Mesodermal cell (in vitro differentiated cells): ENCODE measurements around the gene UGT2A1. TPM values are rescaled to one million over a fixed set of nuclear protein-coding genes. Genes with fewer than 3 reads are reported as not detected.
"Not testable (repeated sequence)": the region's sequence is repeated elsewhere in the genome, so short reads cannot be mapped to it uniquely, and the experiment has no call there.

ENCODE experiments used
- H3K27ac ChIP-seq: 2 replicates; pipeline ENCODE4 v1.7.0; 2013; ENCODE audit warnings: mild to moderate bottlenecking, low read depth, low read length, moderate library complexity; ENCODE audit not compliant: severe bottlenecking
- H3K36me3 ChIP-seq: 2 replicates; pipeline ENCODE4 v1.7.1; 2013; ENCODE audit warnings: mild to moderate bottlenecking, low read length, moderate library complexity; ENCODE audit not compliant: control insufficient read depth, insufficient read depth
- H3K4me1 ChIP-seq: one replicate; pipeline ENCODE4 v1.7.1; 2013; ENCODE audit warnings: mild to moderate bottlenecking, low read length; ENCODE audit not compliant: insufficient read depth, control insufficient read depth, poor library complexity, severe bottlenecking
- H3K4me3 ChIP-seq: 2 replicates; pipeline ENCODE4 v1.7.0; 2013; ENCODE audit warnings: low read length, control low read depth, mild to moderate bottlenecking; ENCODE audit not compliant: insufficient read depth, poor library complexity, severe bottlenecking; ENCODE audit errors: extremely low read depth
- H3K9me3 ChIP-seq: 2 replicates; pipeline ENCODE4 v1.7.1; 2013; ENCODE audit warnings: mild to moderate bottlenecking, low read length, moderate library complexity; ENCODE audit not compliant: control insufficient read depth
- WGBS, 2 experiments: methylation state at CpG; one replicate each; pipeline ENCODE4 v1.1.5; 2013; ENCODE audit warnings: missing lambda C conversion rate in 2 of 2; ENCODE audit not compliant: insufficient coverage in 2 of 2; 5-methylcytosine and 5-hydroxymethylcytosine counted together
- polyA plus RNA-seq, 2 experiments: library from polyadenylated mRNA; stranded (reverse); fragments of 50-300 nt; gene quantifications; one replicate each; pipeline ENCODE4 v1.2.3, GENCODE V29; 2013

The UGT2A1 gene
- not detected for polyA plus RNA-seq (2013, experiment 1 of 2)
- not detected for polyA plus RNA-seq (2013, experiment 2 of 2)

DNA sequence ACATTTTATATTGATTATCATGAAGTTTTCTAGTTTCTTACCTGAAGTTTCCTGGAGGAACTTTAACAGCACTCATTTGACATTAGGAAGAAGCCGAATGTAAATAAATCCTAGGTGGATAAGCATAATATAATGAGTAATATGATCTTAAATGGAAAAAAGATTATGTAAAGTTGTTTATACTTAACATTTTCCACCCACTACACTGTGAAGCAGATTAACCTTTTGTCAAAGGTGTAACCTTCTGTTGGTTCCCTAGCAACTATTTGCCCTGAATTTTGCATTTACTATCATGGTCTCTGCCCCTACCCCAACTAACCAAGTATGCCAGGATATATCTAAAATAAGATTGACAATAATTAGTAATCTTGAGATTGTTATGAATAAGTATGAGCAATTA, at the start of gene UGT2A1:
UGT2A1 (minus strand) TSS at position 101 of the 400 bp plus-strand sequence. CDS start 5,603 bp downstream, outside the sequence.
- no peak within 1 kb of the TSS for H3K27ac ChIP-seq
- WGBS, 2 experiments: no CpG with 5 or more reads among the region's 1 CpG
- peaks cover 5% of the 10 kb centered on the region for H3K4me1 ChIP-seq
- H3K36me3 ChIP-seq: no peaks in the 10 kb centered on the region
- no peak within 1 kb of the TSS for H3K4me3 ChIP-seq
- H3K9me3 ChIP-seq: no peaks in the 10 kb centered on the region

- Histone ChIP-seq H3K4me1 (no peaks in the 10 kb centered on the region), H3K9me3 (no peaks in the 10 kb centered on the region), H3K27ac (no peak overlapping the region), H3K4me3 (no peak overlapping the region), H3K36me3 (no peaks in the 10 kb centered on the region)
- WGBS, 2 experiments: 76 to 96% methylated on average over 3 of the region's 3 CpGs
Measured at GRCh38 chr4:69702201-69702600, 49.2 kb upstream of the UGT2A1 start.

DNA sequence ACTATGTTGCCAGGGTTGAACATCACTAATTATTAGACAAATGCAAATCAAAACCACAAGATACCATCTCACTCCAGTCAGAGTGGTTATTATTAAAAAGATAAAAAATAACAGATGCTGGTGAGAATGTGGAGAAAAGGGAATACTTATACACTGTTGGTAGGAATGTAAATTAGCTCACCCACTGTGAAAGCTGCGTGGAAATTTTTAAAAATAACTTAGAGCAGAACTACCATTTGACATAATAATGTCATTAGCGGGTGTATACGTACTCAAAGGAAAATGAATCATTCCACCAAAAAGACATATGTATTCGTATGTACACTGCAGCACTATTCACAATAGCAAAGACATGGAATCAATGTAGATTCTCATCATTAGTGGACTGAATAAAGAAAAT, 48.6 kb upstream of the UGT2A1 start:
- no peaks in the 10 kb centered on the region for H3K9me3 ChIP-seq
- H3K4me3 ChIP-seq: no peak overlapping the region
- H3K36me3 ChIP-seq: no peaks in the 10 kb centered on the region
- H3K27ac ChIP-seq: no peak overlapping the region
- no CpG with 5 or more reads among the region's 4 CpGs for WGBS, 2 experiments
- no peaks in the 10 kb centered on the region for H3K4me1 ChIP-seq

GRCh38 chr4:69697536-69698242, 44.6 kb upstream of the UGT2A1 start:
- Histone ChIP-seq H3K4me3 (no peak overlapping the region), H3K27ac (no peak overlapping the region), H3K36me3 (no peaks in the 10 kb centered on the region), H3K9me3 (no peaks in the 10 kb centered on the region), H3K4me1 (no peaks in the 10 kb centered on the region)
- WGBS, 2 experiments: no CpG with 5 or more reads among the region's 1 CpG

DNA sequence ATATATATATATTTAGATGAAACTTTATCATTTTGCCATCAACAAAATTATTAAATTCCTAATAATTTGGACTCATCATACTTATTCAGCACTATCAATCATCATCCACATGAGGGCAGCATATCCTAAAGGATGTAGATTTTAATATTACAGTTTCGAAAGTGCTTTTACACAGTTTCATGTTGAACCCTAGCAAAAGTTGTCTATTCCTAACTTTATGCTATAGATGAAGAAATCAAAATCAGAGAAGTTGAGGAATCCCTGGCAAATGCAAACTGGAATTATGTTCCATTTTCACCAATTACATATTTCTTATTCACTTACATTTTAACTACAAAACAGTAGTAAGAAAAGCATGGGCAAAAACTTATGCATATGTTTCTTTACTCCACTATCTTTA, 36.6 kb upstream of the UGT2A1 start:
- Histone ChIP-seq H3K9me3 (no peaks in the 10 kb centered on the region), H3K4me1 (no peaks in the 10 kb centered on the region), H3K36me3 (no peaks in the 10 kb centered on the region), H3K27ac (no peak overlapping the region), H3K4me3 (no peak overlapping the region)
- no CpG with 5 or more reads among the region's 1 CpG for WGBS, 2 experiments

GRCh38 chr4:69684804-69685203, 31.8 kb upstream of the UGT2A1 start:
- H3K4me3 ChIP-seq: no peak overlapping the region
- no peak overlapping the region for H3K27ac ChIP-seq
- H3K9me3 ChIP-seq: no peaks in the 10 kb centered on the region
- H3K36me3 ChIP-seq: no peaks in the 10 kb centered on the region
- H3K4me1 ChIP-seq: no peaks in the 10 kb centered on the region
- WGBS, 2 experiments: 42% methylated on average over 2 of the region's 4 CpGs; no CpG with 5 or more reads in 1 of the 2 experiments

DNA sequence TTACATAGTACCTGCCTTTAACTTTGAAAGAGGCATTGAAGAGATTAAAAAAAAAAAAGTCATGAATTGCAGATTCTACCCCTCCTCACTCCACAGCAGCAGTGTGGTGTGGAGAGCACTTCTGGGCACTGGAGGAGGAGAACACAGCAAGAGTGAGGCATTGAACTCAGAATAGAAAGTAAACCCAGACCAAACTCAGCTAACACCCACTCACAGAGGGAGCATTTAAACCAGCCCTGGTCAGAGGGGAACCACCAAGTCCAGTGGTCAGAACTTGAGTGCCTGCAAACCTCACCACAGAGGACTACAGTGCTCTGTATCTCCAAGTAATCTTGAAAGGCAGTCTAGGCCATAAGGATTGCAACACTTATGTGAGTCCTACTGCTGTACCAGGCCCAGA, 15.6 kb upstream of the UGT2A1 start:
- Histone ChIP-seq H3K36me3 (no peaks in the 10 kb centered on the region), H3K4me1 (no peaks in the 10 kb centered on the region), H3K27ac (no peak overlapping the region), H3K4me3 (no peak overlapping the region), H3K9me3 (no peaks in the 10 kb centered on the region)

- 50 to 57% methylated on average over 5 to 9 of the region's 22 CpGs for WGBS, 2 experiments
Measured at GRCh38 chr4:69664009-69664408, 11.0 kb upstream of the UGT2A1 start.

GRCh38 chr4:69661130-69661803, 8.2 kb upstream of the UGT2A1 start:
- not testable (repeated sequence) for H3K4me3 ChIP-seq, H3K4me1 ChIP-seq, H3K9me3 ChIP-seq, H3K27ac ChIP-seq, H3K36me3 ChIP-seq
- WGBS, 2 experiments: 72 to 100% methylated on average over 1 to 3 of the region's 4 CpGs

More at GRCh38 chr4:69664009-69664408, 11.0 kb upstream of the UGT2A1 start:
- H3K9me3 ChIP-seq, H3K4me1 ChIP-seq, H3K36me3 ChIP-seq, H3K27ac ChIP-seq, H3K4me3 ChIP-seq: not testable (repeated sequence)

DNA sequence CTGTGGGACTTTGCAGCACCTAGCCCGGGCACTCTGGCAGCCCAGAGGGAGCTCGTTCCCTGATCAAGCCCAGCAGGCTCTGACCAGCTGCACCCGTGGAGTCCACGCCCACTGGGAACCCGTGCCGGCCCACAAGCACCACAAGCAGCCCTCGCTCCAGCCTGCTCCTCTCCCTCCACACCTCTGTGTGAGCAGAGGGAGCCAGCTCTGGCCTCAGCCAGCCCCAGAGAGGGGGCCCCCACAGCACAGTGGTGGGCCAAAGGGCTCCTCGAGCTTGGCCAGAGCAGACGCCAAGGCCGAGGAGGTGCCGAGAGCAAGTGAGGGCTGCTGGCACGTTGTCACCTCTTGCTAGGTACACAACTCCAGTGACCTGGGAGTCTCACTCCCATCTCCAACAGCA, 5.1 kb upstream of the UGT2A1 start:
- Histone ChIP-seq H3K27ac (no peak overlapping the region), H3K9me3 (no peaks in the 10 kb centered on the region), H3K4me1 (no peaks in the 10 kb centered on the region), H3K36me3 (no peaks in the 10 kb centered on the region), H3K4me3 (no peak overlapping the region)
- 88 to 100% methylated on average over 3 to 10 of the region's 12 CpGs for WGBS, 2 experiments

DNA sequence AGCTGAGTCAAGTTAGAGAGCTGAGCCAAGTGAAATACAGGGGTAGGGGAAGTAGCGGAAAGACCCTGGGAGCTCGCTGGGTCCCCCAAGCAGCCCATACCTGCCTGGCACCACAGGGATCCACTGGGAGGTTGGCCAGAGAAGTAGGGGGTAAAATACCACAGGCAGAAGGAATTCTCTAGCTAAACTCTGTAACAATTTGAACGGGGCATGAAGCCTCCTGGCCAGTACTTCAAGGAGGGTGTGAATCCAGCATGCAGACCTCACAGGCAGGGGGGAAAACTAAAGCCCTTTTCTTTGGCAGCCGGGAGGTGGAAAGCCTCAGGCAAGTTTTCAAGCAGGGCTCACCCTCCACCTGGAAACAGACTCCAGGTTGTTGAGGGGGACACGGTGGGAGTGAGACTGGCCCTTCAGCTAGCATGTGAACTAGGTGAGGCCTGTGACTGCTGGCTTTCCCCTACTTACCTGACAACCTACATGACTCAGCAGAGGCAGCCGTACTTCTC, 3.7 kb upstream of the UGT2A1 start:
- no peak overlapping the region for H3K27ac ChIP-seq
- H3K4me3 ChIP-seq: no peak overlapping the region
- no peaks in the 10 kb centered on the region for H3K4me1 ChIP-seq
- no peaks in the 10 kb centered on the region for H3K9me3 ChIP-seq
- no peaks in the 10 kb centered on the region for H3K36me3 ChIP-seq
- 86 to 92% methylated on average over 3 of the region's 6 CpGs for WGBS, 2 experiments
